HG02943 (cell line): ENCODE data around the gene TRAF2.
"Not testable (repeated sequence)": the region's sequence is repeated elsewhere in the genome, so short reads cannot be mapped to it uniquely, and the experiment has no call there.

Experiments used
- ATAC-seq: cut with Tn5 transposase; IDR thresholded peaks from one replicate; pipeline ENCODE4 v1.9.1; 2021; ENCODE audit warnings: mild to moderate bottlenecking, low read depth, moderate library complexity; ENCODE audit not compliant: unreplicated experiment

The TRAF2 gene

DNA sequence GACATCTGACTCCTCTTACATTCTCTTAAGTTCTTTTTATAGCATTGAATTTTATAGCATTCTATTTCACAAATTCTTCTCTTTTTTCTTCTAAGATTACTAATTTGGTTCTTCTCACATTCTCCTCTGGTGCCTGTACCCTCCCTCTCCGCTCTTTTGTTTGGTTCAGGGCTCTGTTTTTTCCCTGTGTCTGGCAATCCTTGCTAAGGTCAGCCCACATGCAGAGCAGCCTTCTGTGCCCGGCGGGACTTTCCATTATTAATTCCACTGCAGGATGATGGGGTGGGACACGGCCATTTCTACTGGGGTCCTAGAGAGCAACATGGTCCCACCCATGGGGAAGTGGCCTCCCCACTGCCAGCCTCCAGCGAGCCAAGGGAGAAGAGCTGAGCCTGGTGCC lies 9.8 kb upstream of the TRAF2 start:
- no peak for ATAC-seq

DNA sequence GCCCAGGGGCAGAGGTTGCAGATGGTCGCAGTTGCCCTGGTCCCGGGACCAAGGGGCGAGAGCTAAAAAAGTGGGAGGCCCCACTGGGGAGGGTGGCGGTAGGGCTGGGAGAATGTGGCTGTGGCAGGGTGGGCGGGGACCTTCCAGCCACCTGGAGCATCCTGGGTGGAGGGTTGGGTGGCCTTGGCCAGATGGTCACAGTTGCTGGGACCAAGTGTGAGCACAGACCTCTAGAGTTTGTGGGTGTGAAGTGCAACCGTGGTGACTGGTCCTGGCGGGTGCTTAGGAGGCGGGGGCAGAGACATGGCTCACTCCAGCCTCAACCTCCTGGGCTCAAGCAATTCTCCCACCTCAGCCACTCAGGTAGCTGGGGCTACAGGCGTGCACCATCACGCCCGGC lies 5.7 kb upstream of the TRAF2 start:
- ATAC-seq = no peak

DNA sequence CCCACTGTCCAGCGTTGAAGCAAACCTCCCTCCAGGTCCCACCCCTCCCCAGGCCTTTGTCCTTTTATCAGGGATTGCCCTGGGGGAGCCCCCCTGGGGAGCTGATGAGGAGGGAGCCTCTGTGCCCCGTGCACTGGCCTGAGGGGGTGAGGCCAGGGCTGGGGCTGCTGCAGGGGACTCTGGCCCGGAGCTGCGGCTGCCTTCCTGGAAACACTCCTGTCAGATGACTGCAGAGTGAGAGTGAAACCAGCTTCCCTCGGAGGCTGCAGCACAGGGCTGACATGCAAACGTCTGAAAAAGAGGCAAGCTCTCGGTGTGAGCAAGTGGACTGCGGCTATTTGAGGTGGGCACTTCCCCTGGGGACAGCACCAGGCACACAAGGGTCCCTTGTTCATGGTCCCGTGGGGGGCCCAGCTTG lies 4.6 kb upstream of the TRAF2 start:
- ATAC-seq = no peak

DNA sequence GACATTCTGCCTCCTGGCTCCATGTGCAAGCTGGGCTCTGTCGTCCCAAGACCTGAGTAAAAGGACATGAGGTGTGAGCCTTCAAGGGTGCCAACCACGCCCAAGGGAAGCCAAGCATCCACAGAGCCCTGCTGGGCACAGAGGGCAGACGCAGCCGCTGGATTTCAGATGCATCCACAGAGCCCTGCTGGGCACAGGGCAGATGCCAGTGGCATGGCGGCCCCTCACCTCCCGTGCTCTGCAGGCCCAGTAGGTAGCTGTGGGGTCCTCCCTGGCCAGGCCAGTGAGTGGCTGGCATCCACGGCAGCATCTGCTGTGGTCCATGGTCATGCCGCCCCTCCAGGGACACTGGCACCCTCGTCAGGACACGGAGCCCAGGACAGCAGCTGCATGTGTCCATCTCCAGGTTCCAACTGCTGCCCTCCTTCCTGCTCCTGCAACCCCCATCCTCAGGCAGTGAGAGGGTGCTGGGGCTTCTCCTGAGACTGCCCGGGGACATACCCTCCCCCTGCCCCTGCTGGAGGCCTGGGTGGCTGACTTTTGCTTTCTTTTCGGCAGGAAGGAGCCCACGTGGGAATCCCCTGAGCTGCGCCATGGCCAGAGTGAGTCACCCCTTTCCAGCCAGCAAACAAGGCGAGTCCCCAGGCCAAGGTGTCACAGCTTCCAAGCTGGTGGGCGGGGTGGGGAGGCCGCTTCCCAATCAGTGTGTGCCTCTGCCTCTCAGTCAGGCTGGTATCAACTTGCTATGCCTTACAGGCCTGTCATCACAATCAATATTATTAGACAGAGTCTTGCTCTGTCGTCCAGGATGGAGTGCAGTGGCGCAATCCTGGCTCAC lies 4.0 kb upstream of the TRAF2 start:
- no peak for ATAC-seq

DNA sequence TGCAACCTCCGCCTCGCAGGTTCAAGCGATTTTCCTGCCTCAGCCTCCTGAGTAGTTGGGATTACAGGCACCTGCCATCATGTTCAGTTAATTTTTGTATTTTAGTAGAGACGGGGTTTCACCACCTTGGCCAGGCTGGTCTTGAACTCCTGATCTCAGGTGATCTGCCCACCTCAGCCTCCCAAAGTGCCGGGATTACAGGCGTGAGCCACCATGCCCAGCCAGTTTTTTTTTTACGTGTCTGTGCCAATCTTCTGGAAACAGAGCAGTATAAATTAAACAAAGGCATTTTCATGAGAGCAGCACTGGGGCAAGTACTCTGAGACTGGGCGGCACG lies 3.4 kb upstream of the TRAF2 start:
- not testable (repeated sequence) for ATAC-seq

DNA sequence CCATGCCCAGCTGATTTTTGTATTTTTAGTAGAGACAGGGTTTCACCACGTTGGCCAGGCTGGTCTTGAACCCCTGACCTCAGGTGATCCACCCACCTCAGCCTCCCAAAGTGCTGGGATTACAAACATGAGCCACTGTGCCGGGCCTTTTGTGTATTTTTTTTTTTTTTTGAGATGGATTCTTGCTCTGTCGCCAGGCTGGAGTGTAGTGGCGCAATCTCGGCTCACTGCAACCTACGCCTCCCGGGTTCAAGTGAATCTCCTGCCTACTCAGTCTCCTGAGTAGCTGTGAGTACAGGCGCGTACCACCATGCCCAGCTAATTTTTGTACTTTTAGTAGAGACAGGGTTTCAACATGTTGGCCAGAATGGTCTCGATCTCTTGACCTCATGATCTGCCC lies 2.6 kb upstream of the TRAF2 start:
- not testable (repeated sequence) for ATAC-seq

DNA sequence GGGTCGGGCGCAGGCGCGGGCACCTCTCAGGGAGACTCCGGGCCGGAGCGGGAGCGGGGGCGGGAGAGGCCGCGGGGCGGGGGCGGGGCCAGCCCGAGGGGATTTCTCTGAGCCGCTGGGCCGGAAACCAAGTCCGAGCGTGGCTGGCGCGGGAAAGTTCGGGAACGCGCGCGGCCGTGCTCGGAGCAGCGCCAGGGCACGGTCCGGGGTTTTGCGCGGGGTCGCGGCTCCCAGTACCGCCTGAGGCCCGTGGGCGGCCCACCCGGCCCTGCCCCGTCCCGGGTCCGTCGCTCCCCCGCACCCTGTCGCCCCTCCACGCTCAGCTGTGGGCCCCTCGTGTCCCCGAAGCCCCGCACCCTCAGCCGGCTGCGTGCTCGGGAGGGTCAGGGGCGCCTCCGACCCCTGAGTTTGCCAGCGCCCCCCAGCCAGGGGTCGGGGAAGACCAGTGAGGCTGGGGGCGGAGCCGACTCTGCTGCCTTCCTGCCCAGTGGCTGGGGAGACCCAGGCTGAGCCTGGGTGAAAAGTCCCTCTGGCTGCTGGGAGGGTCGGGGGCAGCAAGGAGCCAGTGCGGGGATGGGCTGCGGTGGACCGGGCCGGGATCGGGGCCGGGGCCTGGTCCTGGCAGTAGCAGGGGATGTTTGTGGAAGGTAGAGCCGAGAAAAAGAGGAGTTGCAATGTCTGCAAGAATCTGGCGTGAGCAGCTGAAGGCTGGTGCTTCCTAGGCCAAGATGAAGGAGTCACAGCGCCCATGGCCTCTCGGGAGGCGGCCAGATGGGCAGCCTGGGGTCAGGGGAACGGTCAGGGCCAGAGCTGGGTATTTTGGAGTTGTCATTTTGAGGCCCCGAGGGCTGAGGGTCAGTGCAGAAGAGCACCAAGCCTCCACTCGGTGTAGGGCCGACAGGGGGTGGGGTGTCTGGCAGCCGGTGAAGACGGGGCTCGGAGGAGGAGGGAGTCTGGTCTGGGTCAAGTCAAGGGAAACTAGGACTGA lies 588 bp downstream of the TRAF2 start:
- peak; percentile 10 for ATAC-seq

DNA sequence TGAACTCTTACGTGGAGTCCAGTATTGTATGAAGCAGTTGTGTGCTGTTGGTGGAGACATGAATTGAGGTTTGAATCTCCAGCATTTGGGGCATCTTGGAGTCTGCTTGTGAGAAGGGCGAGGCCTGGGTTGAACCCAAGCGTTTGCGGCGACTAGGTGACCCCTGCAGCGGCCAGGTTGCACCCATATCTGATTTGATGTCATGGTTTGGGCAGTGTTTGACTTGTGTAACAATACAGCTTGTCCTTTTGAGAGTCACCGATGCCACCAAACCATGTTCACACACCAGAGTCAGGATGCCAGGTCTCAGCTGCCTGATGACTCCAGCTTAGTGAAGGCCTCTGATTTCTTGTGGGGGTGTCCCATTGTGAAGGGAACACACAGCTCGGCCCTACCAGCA lies 2.1 kb downstream of the TRAF2 start:
- ATAC-seq = no peak

DNA sequence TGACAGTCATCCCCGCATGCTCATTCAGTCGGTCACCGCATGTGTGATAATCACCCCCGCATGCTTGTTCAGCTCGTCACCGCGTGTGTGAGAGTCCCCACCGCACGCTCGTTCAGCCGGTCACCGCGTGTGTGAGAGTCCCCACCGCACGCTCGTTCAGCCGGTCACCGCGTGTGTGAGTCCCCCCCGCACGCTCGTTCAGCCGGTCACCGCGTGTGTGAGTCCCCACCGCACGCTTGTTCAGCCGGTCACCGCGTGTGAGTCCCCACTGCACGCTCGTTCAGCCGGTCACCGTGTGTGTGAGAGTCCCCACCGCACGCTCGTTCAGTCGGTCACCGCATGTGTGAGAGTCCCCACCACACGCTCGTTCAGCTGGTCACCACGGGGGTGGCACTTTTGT lies 3.5 kb downstream of the TRAF2 start:
- no peak for ATAC-seq

DNA sequence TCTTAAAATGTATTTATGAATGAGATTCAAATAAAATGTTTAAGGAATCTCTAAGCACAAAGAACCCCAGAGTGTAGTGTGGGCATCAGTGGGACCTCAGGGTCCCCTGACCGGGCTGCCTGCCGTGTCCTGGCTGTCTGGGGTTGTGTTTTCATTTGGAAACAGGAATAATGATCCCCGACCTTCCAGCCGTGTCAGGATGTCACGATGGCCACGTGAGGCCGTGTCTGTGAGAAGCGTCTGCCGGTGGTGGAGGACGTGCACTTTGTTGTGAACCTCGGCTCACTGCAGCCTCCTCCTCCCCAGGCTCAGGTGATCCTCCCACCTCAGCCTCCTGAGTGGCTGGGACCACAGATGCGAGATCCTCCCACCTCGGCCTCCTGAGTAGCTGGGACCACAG lies 4.3 kb downstream of the TRAF2 start:
- no peak for ATAC-seq

DNA sequence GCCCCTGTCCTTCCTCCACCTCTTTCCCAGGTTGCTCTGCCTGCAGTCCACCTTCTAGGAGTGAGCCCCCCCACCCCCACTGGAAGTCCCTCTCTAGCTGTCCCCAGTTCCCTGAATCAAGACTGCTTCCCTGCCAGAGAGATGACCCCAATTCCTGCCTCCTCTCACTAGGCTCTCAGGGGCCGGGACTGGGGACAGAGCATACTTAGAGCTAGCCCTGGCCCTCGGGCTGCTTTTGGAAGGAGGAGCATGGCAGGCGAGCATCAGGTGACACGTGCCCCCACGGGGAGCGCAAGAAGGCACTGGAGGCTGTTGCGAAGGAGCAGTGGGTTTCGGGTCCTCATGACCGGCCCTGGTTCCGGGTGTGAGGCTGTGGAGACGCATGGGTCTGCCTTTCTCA lies 9.7 kb downstream of the TRAF2 start:
- ATAC-seq = no peak

DNA sequence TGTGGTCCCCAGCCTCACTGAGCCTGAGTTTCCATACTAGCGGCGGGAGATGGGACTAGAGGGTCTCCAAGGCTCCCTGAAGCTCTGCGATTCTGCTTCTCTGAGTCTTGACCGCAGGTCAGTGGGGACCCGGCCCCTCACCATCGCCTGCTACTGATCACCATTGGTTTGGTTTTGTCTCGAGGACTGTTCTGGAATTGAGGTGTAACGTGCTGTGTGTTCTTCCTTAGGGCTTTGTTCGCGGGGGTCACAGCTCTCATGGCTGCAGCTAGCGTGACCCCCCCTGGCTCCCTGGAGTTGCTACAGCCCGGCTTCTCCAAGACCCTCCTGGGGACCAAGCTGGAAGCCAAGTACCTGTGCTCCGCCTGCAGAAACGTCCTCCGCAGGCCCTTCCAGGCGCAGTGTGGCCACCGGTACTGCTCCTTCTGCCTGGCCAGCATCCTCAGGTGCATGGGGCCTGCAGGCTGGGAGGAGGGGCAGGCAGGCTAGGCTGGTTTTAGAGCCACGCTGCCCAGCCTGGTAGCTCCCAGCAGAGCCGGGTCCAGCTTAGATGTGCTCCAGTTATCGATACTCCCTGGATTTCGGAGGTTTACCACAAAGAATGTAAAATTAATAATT lies 12.3 kb downstream of the TRAF2 start:
- no peak for ATAC-seq

DNA sequence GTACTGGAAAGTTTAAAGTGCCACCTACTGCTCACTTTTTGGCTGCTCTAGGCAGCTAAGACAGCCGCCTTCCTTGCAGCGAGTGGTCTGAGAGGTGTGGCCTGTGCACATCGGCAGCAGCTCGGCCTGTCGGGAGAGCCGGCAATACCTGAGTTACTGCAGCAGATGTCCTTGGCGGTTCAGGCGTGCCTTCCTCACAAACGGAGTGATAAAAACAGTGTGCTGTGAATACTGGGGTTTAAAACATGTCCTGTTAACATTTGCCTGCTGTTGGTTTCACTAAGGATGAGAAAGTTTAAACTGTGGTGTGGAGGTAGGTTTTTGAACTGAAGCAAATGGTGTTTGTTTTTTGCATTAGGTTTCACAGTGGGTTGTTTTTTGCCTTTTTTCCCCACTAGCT lies 12.9 kb downstream of the TRAF2 start:
- no peak for ATAC-seq

DNA sequence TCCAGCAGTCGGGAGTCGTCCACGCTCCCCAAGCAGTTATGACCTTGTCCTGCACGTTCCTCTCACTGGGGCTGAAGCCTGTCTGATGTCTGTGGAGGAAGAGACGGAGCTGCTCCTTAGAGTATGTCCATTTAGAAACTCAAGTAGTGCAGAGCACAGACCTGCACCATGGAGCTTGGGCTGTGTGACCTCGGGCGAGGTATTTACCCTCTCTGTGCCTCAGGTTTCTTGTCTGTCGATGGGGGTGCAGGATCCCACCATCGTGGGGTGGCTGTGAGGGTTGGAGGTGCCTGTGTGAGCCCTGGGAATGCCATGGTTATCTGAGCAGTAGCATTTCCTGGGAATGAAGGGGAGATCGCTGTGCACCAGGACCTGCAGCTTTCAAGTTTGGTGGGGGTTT lies 14.2 kb downstream of the TRAF2 start:
- no peak for ATAC-seq

DNA sequence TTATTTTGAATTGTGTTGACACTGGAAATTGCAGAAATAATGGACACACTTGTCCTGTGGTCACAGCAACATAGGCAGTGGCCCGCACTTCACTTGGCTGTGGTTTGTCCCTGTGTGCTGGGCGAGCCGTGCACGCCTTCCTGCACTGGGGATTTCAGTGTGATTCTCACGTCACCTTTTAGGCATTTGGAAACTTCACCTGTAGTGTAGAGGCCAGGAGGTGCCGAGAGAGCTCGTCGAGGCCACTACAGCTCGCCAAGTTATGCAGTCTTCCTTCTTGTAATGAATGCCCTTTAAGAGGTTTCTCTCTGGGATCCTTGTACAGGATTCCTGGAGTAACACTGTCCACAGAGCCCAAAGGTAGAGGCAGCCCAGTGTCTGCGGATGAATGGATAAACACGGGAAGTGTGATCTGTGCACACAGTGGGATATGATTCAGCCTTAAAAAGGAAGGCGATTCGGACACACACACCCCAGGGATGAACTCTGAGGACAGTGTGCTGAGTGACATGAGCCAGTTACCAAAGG lies 14.7 kb downstream of the TRAF2 start:
- ATAC-seq = no peak

DNA sequence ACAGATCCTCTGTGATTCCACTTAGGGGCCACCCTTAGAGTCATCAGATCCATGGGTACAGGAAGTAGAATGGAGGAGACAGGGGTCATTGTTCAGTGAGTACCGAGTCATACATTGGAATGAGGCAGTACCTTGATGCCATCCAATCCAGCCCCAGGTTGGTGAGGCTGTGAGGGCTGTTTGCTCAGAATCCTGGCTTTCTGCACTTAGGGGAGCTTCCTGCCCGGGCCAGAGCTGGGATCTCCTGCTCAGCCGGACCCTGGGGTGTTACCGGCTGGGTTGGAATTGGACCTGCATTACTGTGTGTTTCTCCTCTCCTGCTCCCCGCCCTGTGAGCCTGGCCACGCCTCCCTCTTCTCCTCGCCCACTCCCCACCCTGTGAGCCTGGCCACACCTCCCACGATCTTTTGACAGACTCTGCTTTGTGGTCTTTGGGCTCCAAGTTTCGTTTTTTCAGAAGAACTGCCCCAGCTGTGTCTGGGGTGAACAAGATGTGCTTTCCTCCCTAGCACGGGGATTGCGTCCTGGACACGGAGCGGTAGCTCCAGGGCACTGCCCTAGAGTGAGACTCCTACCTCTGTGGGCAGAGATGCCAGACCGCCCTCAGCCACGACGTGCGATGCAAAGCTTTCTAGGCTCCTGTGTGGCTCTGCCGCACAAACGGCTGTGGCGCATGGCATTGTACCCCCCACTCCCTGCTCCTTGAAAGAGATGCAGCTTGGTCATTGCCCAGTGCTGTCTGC lies 15.4 kb downstream of the TRAF2 start:
- peak; percentile 61 for ATAC-seq

DNA sequence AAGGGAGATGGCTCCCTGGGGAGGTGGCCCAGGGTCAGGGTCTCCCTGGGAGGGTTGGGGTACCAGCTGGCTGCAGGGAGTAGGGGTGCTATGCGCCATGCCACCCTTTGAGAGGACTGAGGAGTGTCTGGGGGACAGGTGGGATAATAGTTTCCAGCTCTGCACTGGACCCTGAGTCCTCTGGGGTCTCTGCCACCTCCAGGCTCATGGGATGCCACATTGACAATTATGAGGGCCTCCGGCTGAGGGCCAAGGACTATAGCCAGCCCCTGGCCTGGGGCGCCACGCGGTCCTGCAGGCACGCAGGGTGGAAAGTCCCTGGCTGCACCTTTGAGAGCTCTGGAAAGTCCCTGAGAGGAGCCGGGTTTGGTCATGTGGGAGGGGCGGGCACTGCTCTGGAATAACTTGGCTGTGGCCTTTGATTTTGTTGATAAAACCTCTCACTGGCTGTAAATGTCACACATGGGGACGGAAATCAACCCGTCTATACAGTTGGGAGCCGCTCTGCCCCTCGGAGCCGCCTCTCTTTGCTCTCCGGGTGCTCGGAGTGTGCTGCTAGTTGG lies 16.0 kb downstream of the TRAF2 start:
- peak; percentile 43 for ATAC-seq

DNA sequence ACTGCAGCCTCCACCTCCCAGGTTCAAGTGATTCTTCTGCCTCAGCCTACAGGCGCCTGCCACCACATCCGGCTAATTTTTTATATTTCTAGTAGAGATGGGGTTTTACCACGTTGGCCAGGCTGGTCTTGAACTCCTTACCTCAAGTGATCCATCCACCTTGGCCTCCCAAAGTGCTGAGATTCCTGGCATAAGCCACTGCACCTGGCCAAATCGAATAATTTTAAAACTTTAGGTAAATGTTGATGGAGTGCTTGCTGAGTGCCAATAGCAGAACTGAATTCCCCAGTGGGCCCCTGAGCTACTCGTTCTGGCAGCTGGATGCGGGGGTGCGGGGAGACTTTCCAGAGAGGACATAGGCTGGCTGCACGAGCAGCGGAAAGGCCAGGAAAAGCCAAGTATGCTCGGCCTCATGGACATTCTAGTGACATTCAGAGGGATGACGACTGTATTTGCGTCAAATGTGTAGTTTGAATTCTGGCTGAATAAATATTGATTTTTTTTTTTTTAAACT lies 16.8 kb downstream of the TRAF2 start:
- ATAC-seq = no peak

DNA sequence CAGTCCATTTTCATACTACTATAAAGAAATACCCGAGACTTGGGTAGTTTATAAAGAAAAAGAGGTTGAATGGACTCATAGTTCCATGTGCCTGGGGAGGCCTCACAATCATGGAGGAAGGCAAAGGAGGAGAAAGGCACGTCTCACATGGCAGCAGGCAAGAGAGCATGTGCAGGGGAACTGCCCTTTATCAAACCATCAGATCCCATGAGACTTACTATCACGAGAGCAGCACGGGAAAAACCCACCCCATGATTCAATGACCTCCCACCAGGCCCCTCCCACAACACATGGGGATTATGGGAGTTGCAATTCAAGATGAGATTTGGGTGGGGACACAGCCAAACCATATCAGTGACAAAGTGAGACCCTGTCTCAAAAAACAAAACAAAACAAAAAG lies 19.9 kb downstream of the TRAF2 start:
- no peak for ATAC-seq
